H1 (cell line): ENCODE measurements around the gene KRTDAP. TPM values are rescaled to one million over a fixed set of nuclear protein-coding genes. Genes with fewer than 3 reads are reported as not detected.

Experiments used
- CTCF ChIA-PET: fragments of 300-600 bp; sonication (Branson Sonifier 250); formaldehyde crosslinking; loops from one replicate; lab custom pipeline; 2021; ENCODE audit not compliant: partially characterized antibody; lab: Charles Lee
- POLR2A ChIA-PET: fragments of 300-600 bp; sonication (Branson Sonifier 250); formaldehyde crosslinking; loops from one replicate; lab custom pipeline; 2021; ENCODE audit warnings: inconsistent platforms; ENCODE audit not compliant: partially characterized antibody; lab: Charles Lee
- DNase-seq, 2 experiments: peaks; one replicate each; pipeline versions ENCODE4 v3.0.0 to v3.0.0-alpha.2; 2010 to 2022; ENCODE audit warnings: low spot score in 2 of 2, low read depth in 1 of 2, mixed read lengths in 1 of 2
- FAIRE-seq: peaks from 2 replicates; lab custom pipeline; 2011; peaks lifted over from hg19 to GRCh38; lab: Jason Lieb, UNC
- H2AFZ ChIP-seq: 2 replicates; pipeline ENCODE4 v1.8.1; 2012; ENCODE audit warnings: low read length, inconsistent platforms
- H2AK5ac ChIP-seq: 2 replicates; pipeline ENCODE4 v1.6.1; 2013; ENCODE audit warnings: low read depth, low read length
- H2BK120ac ChIP-seq: replicated peaks from 2 replicates; pipeline ENCODE3; 2013; ENCODE audit warnings: low read depth, low read length, inconsistent platforms
- H2BK12ac ChIP-seq: 2 replicates; pipeline ENCODE4 v1.6.1; 2013; ENCODE audit warnings: low read depth, low read length
- H2BK15ac ChIP-seq: 2 replicates; pipeline ENCODE4 v1.6.1; 2013; ENCODE audit warnings: low read length
- H2BK20ac ChIP-seq: 2 replicates; pipeline ENCODE4 v1.6.1; 2013; ENCODE audit warnings: low read length
- H2BK5ac ChIP-seq: 2 replicates; pipeline ENCODE4 v1.6.1; 2013; ENCODE audit warnings: low read depth, low read length
- H3K14ac ChIP-seq: 2 replicates; pipeline ENCODE4 v1.6.1; 2013; ENCODE audit warnings: inconsistent platforms; ENCODE audit not compliant: insufficient read length
- H3K18ac ChIP-seq: 2 replicates; pipeline ENCODE4 v1.6.1; 2013; ENCODE audit warnings: low read length; ENCODE audit errors: extremely low read depth
- H3K23ac ChIP-seq: 2 replicates; pipeline ENCODE4 v1.6.1; 2013; ENCODE audit warnings: inconsistent platforms; ENCODE audit not compliant: insufficient read length
- H3K23me2 ChIP-seq: 2 replicates; pipeline ENCODE4 v1.6.1; 2013; ENCODE audit warnings: low read depth, low read length
- H3K27ac ChIP-seq: 2 replicates; pipeline ENCODE4 v1.6.1; 2011; ENCODE audit warnings: low read depth, low read length, inconsistent platforms
- H3K27me3 ChIP-seq, 4 experiments: replicated peaks in 1 of 4; 1 replicate in 1 of 4; 2 replicates in 3 of 4; pipeline versions ENCODE4 v1.6.1 to v1.8.1; 2011 to 2013; ENCODE audit warnings: low read length in 3 of 4, mild to moderate bottlenecking in 3 of 4, inconsistent platforms in 2 of 4, mixed read lengths in 2 of 4, moderate library complexity in 1 of 4; ENCODE audit not compliant: control insufficient read depth in 3 of 4, insufficient read depth in 3 of 4; ENCODE audit errors: extremely low read depth in 1 of 4
- H3K36me3 ChIP-seq, 4 experiments: 2 replicates each; pipeline versions ENCODE4 v1.6.1 to v1.8.1; 2011 to 2013; ENCODE audit warnings: mild to moderate bottlenecking in 4 of 4, low read length in 3 of 4, moderate library complexity in 2 of 4, control low read depth in 1 of 4, inconsistent platforms in 1 of 4; ENCODE audit not compliant: insufficient read depth in 4 of 4, control insufficient read depth in 2 of 4
- H3K4ac ChIP-seq: replicated peaks from 2 replicates; pipeline ENCODE3; 2013; ENCODE audit warnings: low read length, low read depth, mixed read lengths, inconsistent platforms; ENCODE audit not compliant: insufficient read length
- H3K4me1 ChIP-seq, 4 experiments: replicated peaks in 1 of 4; 1 replicate in 1 of 4; 2 replicates in 3 of 4; pipeline versions ENCODE4 v1.6.1 to v1.8.1; 2011 to 2013; ENCODE audit warnings: low read length in 3 of 4, inconsistent platforms in 2 of 4, mixed read lengths in 1 of 4; ENCODE audit not compliant: insufficient read depth in 4 of 4, control insufficient read depth in 3 of 4
- H3K4me2 ChIP-seq, 2 experiments: 2 replicates each; pipeline versions ENCODE4 v1.6.1 to v1.8.1; 2011 to 2013; ENCODE audit warnings: low read depth in 2 of 2, low read length in 2 of 2, control low read depth in 1 of 2, inconsistent platforms in 1 of 2, mild to moderate bottlenecking in 1 of 2; ENCODE audit not compliant: insufficient read depth in 1 of 2
- H3K4me3 ChIP-seq, 4 experiments: fragments of 200-600, 300-600 bp in 1 of 4; sonication (generic), shearing (Covaris generic), sonication (Bioruptor Twin) in 1 of 4; 2 replicates each; pipeline versions ENCODE4 v1.5.1 to v1.8.1; 2011 to 2016; ENCODE audit warnings: low read length in 4 of 4, low read depth in 3 of 4, control low read depth in 2 of 4, inconsistent platforms in 2 of 4, mild to moderate bottlenecking in 2 of 4, mixed read lengths in 1 of 4, moderate library complexity in 1 of 4; ENCODE audit not compliant: insufficient read depth in 2 of 4; ENCODE audit errors: extremely low read depth in 1 of 4
- H3K56ac ChIP-seq: replicated peaks from 2 replicates; pipeline ENCODE3; 2013; ENCODE audit warnings: low read depth, mild to moderate bottlenecking, mixed read lengths, low read length, inconsistent platforms; ENCODE audit not compliant: insufficient read length
- H3K79me1 ChIP-seq: 2 replicates; pipeline ENCODE4 v1.6.1; 2013; ENCODE audit warnings: low read depth, low read length, control low read depth
- H3K79me2 ChIP-seq, 2 experiments: 2 replicates each; pipeline versions ENCODE4 v1.6.1 to v1.8.1; 2012 to 2013; ENCODE audit warnings: low read length in 2 of 2, mild to moderate bottlenecking in 2 of 2, inconsistent platforms in 1 of 2; ENCODE audit not compliant: insufficient read depth in 2 of 2, control insufficient read depth in 1 of 2
- H3K9ac ChIP-seq, 4 experiments: replicated peaks in 1 of 4; 1 replicate in 1 of 4; 2 replicates in 3 of 4; pipeline versions ENCODE4 v1.6.1 to v1.8.1; 2011 to 2013; ENCODE audit warnings: low read depth in 3 of 4, low read length in 3 of 4, control low read depth in 2 of 4, mild to moderate bottlenecking in 2 of 4, moderate library complexity in 2 of 4, inconsistent platforms in 1 of 4; ENCODE audit errors: extremely low read depth in 1 of 4
- H3K9me3 ChIP-seq, 2 experiments: 2 replicates each; pipeline versions ENCODE4 v1.6.1 to v1.8.1; 2012 to 2013; ENCODE audit warnings: mild to moderate bottlenecking in 2 of 2, moderate library complexity in 2 of 2, control low read depth in 1 of 2, inconsistent platforms in 1 of 2, low read depth in 1 of 2, low read length in 1 of 2, mixed read lengths in 1 of 2; ENCODE audit not compliant: insufficient read depth in 2 of 2
- H4K20me1 ChIP-seq, 2 experiments: replicated peaks in 1 of 2; 2 replicates each; pipeline versions ENCODE3 to v1.8.1; 2011 to 2013; ENCODE audit warnings: inconsistent platforms in 2 of 2, low read length in 2 of 2, mild to moderate bottlenecking in 1 of 2; ENCODE audit not compliant: insufficient read depth in 2 of 2, control insufficient read depth in 1 of 2
- H4K5ac ChIP-seq: 2 replicates; pipeline ENCODE4 v1.6.1; 2013; ENCODE audit warnings: low read length, low read depth, mixed read lengths, inconsistent platforms; ENCODE audit not compliant: insufficient read length
- H4K8ac ChIP-seq: 2 replicates; pipeline ENCODE4 v1.8.0; 2013; ENCODE audit warnings: mild to moderate bottlenecking, moderate library complexity, low read length, inconsistent platforms; ENCODE audit not compliant: insufficient read depth; ENCODE audit errors: extremely low read depth
- H4K91ac ChIP-seq: replicated peaks from 2 replicates; pipeline ENCODE3; 2013; ENCODE audit warnings: low read length, mixed read lengths, inconsistent platforms; ENCODE audit not compliant: insufficient read length
- ASH2L ChIP-seq: fragments of 200-600, 300-600 bp; sonication (generic); IDR thresholded peaks from one replicate; pipeline ENCODE4 v1.7.1; 2017; ENCODE audit warnings: low read length
- BACH1 ChIP-seq: IDR thresholded peaks from 2 replicates; pipeline ENCODE4 v1.6.1; 2012; ENCODE audit warnings: low read length, improper control_type of control experiment
- CBX5 ChIP-seq: fragments of 300-800, 300-1000 bp; sonication (generic); IDR thresholded peaks from 2 replicates; pipeline ENCODE4 v1.7.1; 2016; ENCODE audit warnings: antibody characterized with exemption, low read length, low read depth
- CTCF ChIP-seq, 3 experiments: IDR thresholded peaks; 1 replicate in 2 of 3; 2 replicates in 1 of 3; pipeline versions ENCODE4 v1.5.1 to v1.6.1; 2011; ENCODE audit warnings: low read length in 3 of 3, mild to moderate bottlenecking in 3 of 3, inconsistent platforms in 2 of 3, low read depth in 1 of 3, moderate library complexity in 1 of 3; ENCODE audit not compliant: insufficient read depth in 1 of 3; ENCODE audit errors: control extremely low read depth in 1 of 3
- GABPA ChIP-seq: IDR thresholded peaks from 2 replicates; pipeline ENCODE4 v1.6.1; 2011; ENCODE audit warnings: mild to moderate bottlenecking, low read length, moderate library complexity, borderline replicate concordance; ENCODE audit not compliant: insufficient read depth
- HDAC2 ChIP-seq, 2 experiments: fragments of 300-600 bp in 1 of 2; sonication (generic) in 1 of 2; IDR thresholded peaks; 2 replicates each; pipeline ENCODE4 v1.6.1; 2011 to 2012; ENCODE audit warnings: low read depth in 2 of 2, low read length in 2 of 2, mild to moderate bottlenecking in 2 of 2, moderate library complexity in 2 of 2, borderline replicate concordance in 1 of 2, inconsistent platforms in 1 of 2
- HDAC6 ChIP-seq: IDR thresholded peaks from one replicate; pipeline ENCODE4 v1.7.1; 2012; ENCODE audit warnings: low read depth, mild to moderate bottlenecking, inconsistent platforms, low read length, moderate library complexity
- NANOG ChIP-seq: IDR thresholded peaks from 2 replicates; pipeline ENCODE4 v1.6.1; 2011; ENCODE audit warnings: low read length, low read depth, mild to moderate bottlenecking, inconsistent platforms; ENCODE audit not compliant: insufficient read depth, poor library complexity, severe bottlenecking
- SIN3A ChIP-seq, 2 experiments: IDR thresholded peaks in 1 of 2; conservative IDR thresholded peaks in 1 of 2; 2 replicates each; pipeline ENCODE4 v1.6.1; 2011 to 2012; ENCODE audit warnings: low read length in 2 of 2, improper control_type of control experiment in 1 of 2, low read depth in 1 of 2, mild to moderate bottlenecking in 1 of 2
- SIX5 ChIP-seq: IDR thresholded peaks from 2 replicates; pipeline ENCODE4 v1.6.1; 2011; ENCODE audit warnings: mild to moderate bottlenecking, low read depth, low read length
- SP2 ChIP-seq: IDR thresholded peaks from 2 replicates; pipeline ENCODE4 v1.6.1; 2012; ENCODE audit warnings: mild to moderate bottlenecking, low read length, inconsistent platforms
- TBP ChIP-seq: IDR thresholded peaks from 2 replicates; pipeline ENCODE4 v1.6.1; 2011; ENCODE audit warnings: low read depth, low read length, improper control_type of control experiment
- WGBS, 2 experiments: shearing (Covaris generic) in 1 of 2; methylation state at CpG; one replicate each; pipeline versions ENCODE4 v1.1.6 to v1.1.7; 2013 to 2015; ENCODE audit warnings: low lambda C conversion rate in 2 of 2, mixed read lengths in 2 of 2, inconsistent platforms in 1 of 2, low coverage in 1 of 2, missing lambda C conversion rate in 1 of 2; ENCODE audit not compliant: insufficient replicate concordance in 2 of 2, insufficient coverage in 1 of 2, insufficient read length in 1 of 2; ENCODE audit errors: extremely low coverage in 1 of 2, missing lambda C conversion rate in 1 of 2; 5-methylcytosine and 5-hydroxymethylcytosine counted together
- polyA plus RNA-seq, 7 experiments: library from polyadenylated mRNA; depleted of rRNA in 3 of 7; stranded (reverse) in 5 of 7; unstranded in 2 of 7; fragments of >200 nt in 5 of 7; fragments of 200-250 nt in 2 of 7; gene quantifications; 1 replicate in 5 of 7; 2 replicates in 1 of 7; 4 replicates in 1 of 7; pipeline versions ENCODE4 v1.2.1 to v1.2.3, GENCODE V29; 2011 to 2013; ENCODE audit warnings: missing spikeins in 2 of 7, mixed read lengths in 2 of 7
- total RNA-seq: library from RNA; stranded (reverse); fragmentation: NEBNext Ultra II Directional; extraction: Animal tissue kit (Norgen Biotek cat#: 25700); gene quantifications from 2 replicates; pipeline ENCODE4 v1.2.1, GENCODE V29; 2021

KRTDAP gene
- total and polyA plus RNA-seq, 2 of the 8 experiments (the other 6 are each of a cell fraction or from before 2014, with no cell fraction given): 0.69 to 0.88 TPM

DNA sequence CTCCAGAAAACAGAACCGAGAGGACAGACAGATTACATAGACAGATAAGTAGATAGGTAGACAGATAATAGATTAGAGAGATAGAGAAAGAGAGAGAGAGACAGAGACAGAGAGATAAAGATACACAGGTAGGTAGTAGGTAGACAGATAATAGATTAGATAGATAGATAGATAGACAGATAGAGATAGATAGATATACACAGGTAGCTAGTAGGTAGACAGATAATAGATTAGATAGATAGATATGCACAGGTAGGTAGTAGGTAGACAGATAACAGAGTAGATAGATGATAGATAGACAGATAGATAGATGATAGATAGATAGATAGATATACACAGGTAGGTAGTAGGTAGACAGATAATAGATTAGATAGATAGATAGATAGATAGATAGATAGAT is 32.1 kb downstream of the KRTDAP start:
- Histone ChIP-seq H3K18ac (no peak overlapping the region), H4K91ac (no peak overlapping the region), H3K4ac (no peak overlapping the region), H2BK15ac (no peak overlapping the region), H3K27ac (no peak overlapping the region), H3K4me1 (no peaks in the 10 kb centered on the region), H3K23me2 (peaks cover 1% of the 10 kb centered on the region; the same call in 1 of the 2 replicates), H3K14ac (no peak overlapping the region), H4K5ac (no peak overlapping the region), H2BK120ac (no peak overlapping the region), H3K9ac (no peak overlapping the region), H3K56ac (no peak overlapping the region), H3K9me3 (no peaks in the 10 kb centered on the region), H3K23ac (no peak overlapping the region), H4K8ac (no peak overlapping the region), H4K20me1 (no peaks in the 10 kb centered on the region), H2BK12ac (no peak overlapping the region), H3K27me3 (no peaks in the 10 kb centered on the region), H3K79me1 (no peaks in the 10 kb centered on the region), H2BK5ac (no peak overlapping the region), H2AK5ac (no peak overlapping the region), H3K4me2 (no peak overlapping the region), H3K4me3 (no peak overlapping the region), H2AFZ (no peak overlapping the region), H3K36me3 (no peaks in the 10 kb centered on the region), H3K79me2 (no peaks in the 10 kb centered on the region), H2BK20ac (no peak overlapping the region)
- CTCF ChIA-PET: interaction anchor here (2.3 kb wide), 1 partner anchor 11 kb away, joined by 14 read pairs; no protein-coding TSS in a partner anchor
- DNase-seq (no peak), FAIRE-seq (no peak)
- POLR2A ChIA-PET: no interaction called here
- 80% methylated on average over 1 of the region's 1 CpG; no CpG with 5 or more reads in 1 of the 2 experiments for WGBS, 2 experiments
- TF ChIP-seq BACH1 (no peak), CBX5 (no peak), SP2 (no peak), CTCF (IDR thresholded peaks at IDR 0.05; ENCODE audit: control extremely low read depth in 1 of 3, insufficient read depth in 1 of 3, low read depth in 1 of 3, low read length in 3 of 3) (no peak), SIX5 (no peak), TBP (no peak), HDAC2 (IDR thresholded peaks at IDR 0.05; ENCODE audit: borderline replicate concordance in 1 of 2, low read depth in 2 of 2, low read length in 2 of 2) (no peak), HDAC6 (no peak), ASH2L (no peak), NANOG (no peak), SIN3A (conservative IDR thresholded peaks at IDR 0.05 in 1 of 2, IDR thresholded peaks at IDR 0.05 in 1 of 2; ENCODE audit: low read depth in 1 of 2, low read length in 2 of 2) (no peak), GABPA (no peak)
